HepG2 (cell line): ENCODE results near the gene B4GALT5. TPM values are rescaled to one million over a fixed set of nuclear protein-coding genes. Genes with fewer than 3 reads are reported as not detected.

Source experiments
- CREM ChIP-seq, 2 experiments: sonication (generic) in 1 of 2; formaldehyde crosslinking in 1 of 2; IDR thresholded peaks; 2 replicates each; pipeline versions ENCODE4 v1.4.0 to v1.6.1; 2016 to 2020; ENCODE audit warnings: antibody characterized with exemption in 1 of 2, mild to moderate bottlenecking in 1 of 2, missing genetic modification reagents in 1 of 2
- CSRNP1 ChIP-seq: sonication (generic); formaldehyde crosslinking; IDR thresholded peaks from 2 replicates; pipeline ENCODE4 v1.8.1; 2023; ENCODE audit warnings: mild to moderate bottlenecking, missing genetic modification reagents
- DBP ChIP-seq: sonication (generic); formaldehyde crosslinking; IDR thresholded peaks from 2 replicates; pipeline ENCODE4 v1.4.0; 2020; ENCODE audit warnings: missing genetic modification reagents; ENCODE audit errors: not compliant biosample characterization
- E2F1 ChIP-seq: sonication (generic); formaldehyde crosslinking; IDR thresholded peaks from 2 replicates; pipeline ENCODE4 v1.5.0; 2020; ENCODE audit warnings: missing genetic modification reagents
- MAFF ChIP-seq: IDR thresholded peaks from 2 replicates; pipeline ENCODE4 v1.6.1; 2011; ENCODE audit warnings: low read depth, low read length, improper control_type of control experiment
- MXD3 ChIP-seq: IDR thresholded peaks from 2 replicates; pipeline ENCODE4 v1.6.1; 2016; ENCODE audit warnings: mild to moderate bottlenecking, missing biosample characterization, missing genetic modification reagents
- NRL ChIP-seq: sonication (generic); formaldehyde crosslinking; IDR thresholded peaks from 2 replicates; pipeline ENCODE4 v1.5.0; 2020; ENCODE audit warnings: missing genetic modification reagents, mild to moderate bottlenecking, moderate library complexity, borderline replicate concordance
- PHF20 ChIP-seq: sonication (generic); formaldehyde crosslinking; IDR thresholded peaks from 2 replicates; pipeline ENCODE4 v1.5.0; 2020; ENCODE audit warnings: mild to moderate bottlenecking, missing genetic modification reagents
- PLRG1 ChIP-seq: fragments of 450-650 bp; conservative IDR thresholded peaks from 2 replicates; pipeline ENCODE4 v1.6.1; 2016
- SAFB2 ChIP-seq: sonication (generic); formaldehyde crosslinking; IDR thresholded peaks from 2 replicates; pipeline ENCODE4 v1.5.1; 2020; ENCODE audit warnings: missing genetic modification reagents, low read depth, mild to moderate bottlenecking, borderline replicate concordance
- SRY ChIP-seq: sonication (generic); formaldehyde crosslinking; IDR thresholded peaks from 2 replicates; pipeline ENCODE4 v1.8.0; 2022; ENCODE audit warnings: mild to moderate bottlenecking, missing genetic modification reagents
- ZBTB26 ChIP-seq: IDR thresholded peaks from 2 replicates; pipeline ENCODE4 v1.6.1; 2016; ENCODE audit warnings: missing compliant biosample characterization, missing genetic modification reagents, borderline replicate concordance
- ZNF138 ChIP-seq: sonication (generic); formaldehyde crosslinking; IDR thresholded peaks from 2 replicates; pipeline ENCODE4 v1.5.0; 2020; ENCODE audit warnings: mild to moderate bottlenecking, low read depth, missing genetic modification reagents
- ZNF350 ChIP-seq: sonication (generic); formaldehyde crosslinking; IDR thresholded peaks from 2 replicates; pipeline ENCODE4 v1.4.0; 2020; ENCODE audit warnings: mild to moderate bottlenecking, low read depth, missing genetic modification reagents, borderline replicate concordance
- ZNF431 ChIP-seq: sonication (generic); formaldehyde crosslinking; IDR thresholded peaks from 2 replicates; pipeline ENCODE4 v1.9.0; 2022; ENCODE audit warnings: missing genetic modification reagents, low read depth, mild to moderate bottlenecking, borderline replicate concordance
- ZNF615 ChIP-seq: sonication (generic); formaldehyde crosslinking; IDR thresholded peaks from 2 replicates; pipeline ENCODE4 v1.5.0; 2020; ENCODE audit warnings: mild to moderate bottlenecking, missing genetic modification reagents, borderline replicate concordance
- ZNF749 ChIP-seq: sonication (generic); formaldehyde crosslinking; IDR thresholded peaks from 2 replicates; pipeline ENCODE4 v1.8.0; 2022; ENCODE audit warnings: mild to moderate bottlenecking, missing genetic modification reagents, moderate library complexity, borderline replicate concordance
- ZNF878 ChIP-seq: sonication (generic); formaldehyde crosslinking; IDR thresholded peaks from 2 replicates; pipeline ENCODE4 v1.8.1; 2023; ENCODE audit warnings: mild to moderate bottlenecking, missing genetic modification reagents, moderate library complexity
- ZSCAN12 ChIP-seq: sonication (generic); formaldehyde crosslinking; IDR thresholded peaks from 2 replicates; pipeline ENCODE4 v1.9.0; 2021; ENCODE audit warnings: mild to moderate bottlenecking, missing genetic modification reagents
- ZUFSP ChIP-seq: sonication (generic); formaldehyde crosslinking; IDR thresholded peaks from 2 replicates; pipeline ENCODE4 v1.9.0; 2021; ENCODE audit warnings: missing genetic modification reagents, mild to moderate bottlenecking, borderline replicate concordance
- polyA plus RNA-seq, 8 experiments: library from polyadenylated mRNA; depleted of rRNA in 3 of 8; stranded (reverse) in 7 of 8; unstranded in 1 of 8; fragments of >200 nt; fragmentation: Illumina TruSeq in 4 of 8; extraction: Trizol in 4 of 8; gene quantifications; 2 replicates each; pipeline versions ENCODE4 v1.2.1 to v1.2.3, GENCODE V29; 2011 to 2016; ENCODE audit warnings: low read depth in 4 of 8, missing spikeins in 1 of 8, mixed read lengths in 1 of 8; ENCODE audit not compliant: insufficient read depth in 1 of 8
- total RNA-seq, 5 experiments: library from RNA; depleted of rRNA; stranded (reverse); fragments of >200 nt; fragmentation: Illumina TruSeq; extraction: Trizol; gene quantifications; 2 replicates each; pipeline ENCODE4 v1.2.3, GENCODE V29; 2016; ENCODE audit warnings: low read depth in 1 of 5

B4GALT5 gene
- total and polyA plus RNA-seq, 2 of the 13 experiments (the other 11 are each of a cell fraction or from before 2014, with no cell fraction given): 27.3 to 30.9 TPM

GRCh38 chr20:49610691-49611538, 102.8 kb downstream of the B4GALT5 start (continued):
- TF ChIP-seq ZUFSP (CRISPR knock-in tag): no peak
- TF ChIP-seq SAFB2 (CRISPR knock-in tag): peak; percentile 82; the same call in 1 of the 2 replicates
- no peak for TF ChIP-seq PLRG1
- no peak for TF ChIP-seq ZNF878 (CRISPR knock-in tag)
- TF ChIP-seq CREM (IDR thresholded peaks at IDR 0.05): no peak
- TF ChIP-seq CREM (CRISPR knock-in tag; IDR thresholded peaks at IDR 0.05): no peak
- peak; percentile 94 for TF ChIP-seq ZNF749 (CRISPR knock-in tag)
- 0 out of 2 replicates have a peak, but pooled peaks have one; percentile 82 for TF ChIP-seq ZSCAN12
- peak; percentile 69; the same call in 1 of the 2 replicates for TF ChIP-seq PHF20
- peak; percentile 61 for TF ChIP-seq E2F1 (CRISPR knock-in tag)
- TF ChIP-seq ZNF138 (CRISPR knock-in tag): peak; percentile 75; the same call in 1 of the 2 replicates
- peak; percentile 74; the same call in 1 of the 2 replicates for TF ChIP-seq ZBTB26 (CRISPR knock-in tag)
- TF ChIP-seq ZNF615 (CRISPR knock-in tag): no peak
- TF ChIP-seq ZNF431 (CRISPR knock-in tag): peak; percentile 96
- TF ChIP-seq CSRNP1 (CRISPR knock-in tag): no peak; the same call in 1 of the 2 replicates
- peak; percentile 92 for TF ChIP-seq ZNF350 (CRISPR knock-in tag)
- TF ChIP-seq SRY (CRISPR knock-in tag): no peak
- TF ChIP-seq MAFF: no peak
- peak; percentile 94 for TF ChIP-seq DBP (CRISPR knock-in tag)
- TF ChIP-seq MXD3: peak; percentile 96
- peak; percentile 71 for TF ChIP-seq NRL (CRISPR knock-in tag)
